ENCODE measurements around the gene ZNF580.

DNA sequence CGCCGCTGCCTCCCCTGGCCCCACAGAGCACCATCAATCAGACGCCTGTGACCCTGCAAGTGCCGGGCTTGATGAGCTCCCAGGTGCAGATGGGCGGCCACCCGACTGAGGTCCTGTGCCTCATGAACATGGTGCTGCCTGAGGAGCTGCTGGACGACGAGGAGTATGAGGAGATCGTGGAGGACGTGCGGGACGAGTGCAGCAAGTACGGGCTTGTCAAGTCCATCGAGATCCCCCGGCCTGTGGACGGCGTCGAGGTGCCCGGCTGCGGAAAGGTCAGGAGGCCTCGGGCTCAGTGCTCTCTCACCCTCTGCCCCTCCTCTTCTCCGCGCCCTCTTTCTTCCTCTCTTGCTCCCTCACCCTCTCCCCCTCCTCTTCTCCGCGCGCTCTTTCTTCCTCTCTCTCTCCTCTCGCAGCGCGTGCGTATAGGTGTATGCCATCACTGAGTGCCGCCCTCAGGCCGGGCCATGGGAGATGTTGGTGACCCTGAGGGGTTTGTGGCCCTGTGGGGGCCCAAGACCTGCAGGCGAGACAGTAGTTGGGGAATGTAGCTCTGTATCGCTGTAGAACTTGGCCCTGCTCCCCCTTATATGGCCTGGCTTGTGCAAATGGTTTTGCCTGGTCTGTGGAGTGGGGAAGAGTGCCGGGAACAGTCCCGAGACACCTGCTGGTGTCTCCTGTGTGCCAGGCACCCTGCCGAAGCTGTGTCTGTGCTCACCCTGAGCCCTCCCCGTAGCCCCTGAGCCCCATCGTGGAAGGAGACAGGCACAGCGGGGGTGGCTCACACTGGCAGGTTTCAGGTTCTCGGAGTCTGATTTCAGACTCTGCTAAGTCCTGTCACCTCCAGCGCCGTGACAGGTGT, 28.8 kb downstream of the ZNF580 start:
- TF ChIP-seq, protein P1, sequence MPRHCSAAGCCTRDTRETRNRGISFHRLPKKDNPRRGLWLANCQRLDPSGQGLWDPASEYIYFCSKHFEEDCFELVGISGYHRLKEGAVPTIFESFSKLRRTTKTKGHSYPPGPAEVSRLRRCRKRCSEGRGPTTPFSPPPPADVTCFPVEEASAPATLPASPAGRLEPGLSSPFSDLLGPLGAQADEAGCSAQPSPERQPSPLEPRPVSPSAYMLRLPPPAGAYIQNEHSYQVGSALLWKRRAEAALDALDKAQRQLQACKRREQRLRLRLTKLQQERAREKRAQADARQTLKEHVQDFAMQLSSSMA (CRISPR knock-in tag; IDR thresholded peaks at IDR 0.05), result no peak
- no peak for TF ChIP-seq TOE1 (IDR thresholded peaks at IDR 0.05; ENCODE audit: borderline replicate concordance)
- TF ChIP-seq TOE1 (CRISPR knock-in tag; IDR thresholded peaks at IDR 0.05; ENCODE audit: borderline replicate concordance, low read depth), result no peak
- no peak for TF ChIP-seq TEAD2 (tag; IDR thresholded peaks at IDR 0.05)
- TF ChIP-seq, protein P2, sequence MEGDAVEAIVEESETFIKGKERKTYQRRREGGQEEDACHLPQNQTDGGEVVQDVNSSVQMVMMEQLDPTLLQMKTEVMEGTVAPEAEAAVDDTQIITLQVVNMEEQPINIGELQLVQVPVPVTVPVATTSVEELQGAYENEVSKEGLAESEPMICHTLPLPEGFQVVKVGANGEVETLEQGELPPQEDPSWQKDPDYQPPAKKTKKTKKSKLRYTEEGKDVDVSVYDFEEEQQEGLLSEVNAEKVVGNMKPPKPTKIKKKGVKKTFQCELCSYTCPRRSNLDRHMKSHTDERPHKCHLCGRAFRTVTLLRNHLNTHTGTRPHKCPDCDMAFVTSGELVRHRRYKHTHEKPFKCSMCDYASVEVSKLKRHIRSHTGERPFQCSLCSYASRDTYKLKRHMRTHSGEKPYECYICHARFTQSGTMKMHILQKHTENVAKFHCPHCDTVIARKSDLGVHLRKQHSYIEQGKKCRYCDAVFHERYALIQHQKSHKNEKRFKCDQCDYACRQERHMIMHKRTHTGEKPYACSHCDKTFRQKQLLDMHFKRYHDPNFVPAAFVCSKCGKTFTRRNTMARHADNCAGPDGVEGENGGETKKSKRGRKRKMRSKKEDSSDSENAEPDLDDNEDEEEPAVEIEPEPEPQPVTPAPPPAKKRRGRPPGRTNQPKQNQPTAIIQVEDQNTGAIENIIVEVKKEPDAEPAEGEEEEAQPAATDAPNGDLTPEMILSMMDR (IDR thresholded peaks at IDR 0.05 in 2 of 3, conservative IDR thresholded peaks at IDR 0.05 in 1 of 3; ENCODE audit: insufficient read depth in 2 of 3, low read depth in 1 of 3, low read length in 3 of 3), result no peak
- TF ChIP-seq NFE2L1 (tag; IDR thresholded peaks at IDR 0.05; ENCODE audit: borderline replicate concordance, low read depth), result no peak
- TF ChIP-seq POU5F1 (IDR thresholded peaks at IDR 0.05; ENCODE audit: borderline replicate concordance, low read depth, low read length, partially characterized antibody), result no peak
- TF ChIP-seq, protein P3, sequence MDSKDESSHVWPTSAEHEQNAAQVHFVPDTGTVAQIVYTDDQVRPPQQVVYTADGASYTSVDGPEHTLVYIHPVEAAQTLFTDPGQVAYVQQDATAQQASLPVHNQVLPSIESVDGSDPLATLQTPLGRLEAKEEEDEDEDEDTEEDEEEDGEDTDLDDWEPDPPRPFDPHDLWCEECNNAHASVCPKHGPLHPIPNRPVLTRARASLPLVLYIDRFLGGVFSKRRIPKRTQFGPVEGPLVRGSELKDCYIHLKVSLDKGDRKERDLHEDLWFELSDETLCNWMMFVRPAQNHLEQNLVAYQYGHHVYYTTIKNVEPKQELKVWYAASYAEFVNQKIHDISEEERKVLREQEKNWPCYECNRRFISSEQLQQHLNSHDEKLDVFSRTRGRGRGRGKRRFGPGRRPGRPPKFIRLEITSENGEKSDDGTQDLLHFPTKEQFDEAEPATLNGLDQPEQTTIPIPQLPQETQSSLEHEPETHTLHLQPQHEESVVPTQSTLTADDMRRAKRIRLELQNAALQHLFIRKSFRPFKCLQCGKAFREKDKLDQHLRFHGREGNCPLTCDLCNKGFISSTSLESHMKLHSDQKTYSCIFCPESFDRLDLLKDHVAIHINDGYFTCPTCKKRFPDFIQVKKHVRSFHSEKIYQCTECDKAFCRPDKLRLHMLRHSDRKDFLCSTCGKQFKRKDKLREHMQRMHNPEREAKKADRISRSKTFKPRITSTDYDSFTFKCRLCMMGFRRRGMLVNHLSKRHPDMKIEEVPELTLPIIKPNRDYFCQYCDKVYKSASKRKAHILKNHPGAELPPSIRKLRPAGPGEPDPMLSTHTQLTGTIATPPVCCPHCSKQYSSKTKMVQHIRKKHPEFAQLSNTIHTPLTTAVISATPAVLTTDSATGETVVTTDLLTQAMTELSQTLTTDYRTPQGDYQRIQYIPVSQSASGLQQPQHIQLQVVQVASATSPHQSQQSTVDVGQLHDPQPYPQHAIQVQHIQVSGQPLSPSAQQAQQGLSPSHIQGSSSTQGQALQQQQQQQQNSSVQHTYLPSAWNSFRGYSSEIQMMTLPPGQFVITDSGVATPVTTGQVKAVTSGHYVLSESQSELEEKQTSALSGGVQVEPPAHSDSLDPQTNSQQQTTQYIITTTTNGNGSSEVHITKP (IDR thresholded peaks at IDR 0.05; ENCODE audit: partially characterized antibody), result no peak
- no peak for TF ChIP-seq SLC30A9 (CRISPR knock-in tag; IDR thresholded peaks at IDR 0.05)
- TF ChIP-seq HNRNPL (IDR thresholded peaks at IDR 0.05; ENCODE audit: low read depth, low read length), result no peak
- TF ChIP-seq MYC (IDR thresholded peaks at IDR 0.05; ENCODE audit: low read depth, low read length), result no peak
- TF ChIP-seq MYC (CRISPR knock-in tag; IDR thresholded peaks at IDR 0.05; ENCODE audit: borderline replicate concordance, low read depth), result no peak
- no peak for TF ChIP-seq CEBPB (tag; IDR thresholded peaks at IDR 0.05)
- TF ChIP-seq, protein P4, sequence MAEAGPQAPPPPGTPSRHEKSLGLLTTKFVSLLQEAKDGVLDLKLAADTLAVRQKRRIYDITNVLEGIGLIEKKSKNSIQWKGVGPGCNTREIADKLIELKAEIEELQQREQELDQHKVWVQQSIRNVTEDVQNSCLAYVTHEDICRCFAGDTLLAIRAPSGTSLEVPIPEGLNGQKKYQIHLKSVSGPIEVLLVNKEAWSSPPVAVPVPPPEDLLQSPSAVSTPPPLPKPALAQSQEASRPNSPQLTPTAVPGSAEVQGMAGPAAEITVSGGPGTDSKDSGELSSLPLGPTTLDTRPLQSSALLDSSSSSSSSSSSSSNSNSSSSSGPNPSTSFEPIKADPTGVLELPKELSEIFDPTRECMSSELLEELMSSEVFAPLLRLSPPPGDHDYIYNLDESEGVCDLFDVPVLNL (CRISPR knock-in tag; IDR thresholded peaks at IDR 0.05; ENCODE audit: low read depth), result no peak
- TF ChIP-seq SNRNP70 (optimal IDR thresholded peaks at IDR 0.05; ENCODE audit: low read depth, low read length), result no peak
- no peak for TF ChIP-seq GABPA (tag; conservative IDR thresholded peaks at IDR 0.05; ENCODE audit: low read depth)
